GM18867 (cell line): ENCODE data around the gene NBAS.
"Not testable (repeated sequence)": the region's sequence is repeated elsewhere in the genome, so short reads cannot be mapped to it uniquely, and the experiment has no call there.

Experiments
- ATAC-seq: cut with Tn5 transposase; IDR thresholded peaks from one replicate; pipeline ENCODE4 v1.9.1; 2021; ENCODE audit warnings: mild to moderate bottlenecking, moderate library complexity; ENCODE audit not compliant: unreplicated experiment

Gene NBAS

GRCh38 chr2:15427987-15428386 lies 133.1 kb downstream of the NBAS start:
- peak; percentile 45 for ATAC-seq

- no peak for ATAC-seq
These were observed 134.5 kb downstream of the NBAS start for GRCh38 chr2:15426606-15427005.

- no peak for ATAC-seq
These were observed 135.4 kb downstream of the NBAS start for GRCh38 chr2:15425712-15426111.

- ATAC-seq = no peak
These were observed 139.4 kb downstream of the NBAS start for GRCh38 chr2:15421753-15422152.

- ATAC-seq = no peak
These were observed 145.4 kb downstream of the NBAS start for GRCh38 chr2:15415748-15416147.

- no peak for ATAC-seq
These were observed 148.4 kb downstream of the NBAS start for GRCh38 chr2:15412779-15413178.

GRCh38 chr2:15412309-15412708 lies 148.8 kb downstream of the NBAS start:
- no peak for ATAC-seq

GRCh38 chr2:15410884-15411283 lies 150.2 kb downstream of the NBAS start:
- no peak for ATAC-seq

GRCh38 chr2:15408759-15409158 lies 152.4 kb downstream of the NBAS start:
- no peak for ATAC-seq

GRCh38 chr2:15407666-15408065 lies 153.5 kb downstream of the NBAS start:
- ATAC-seq = no peak

GRCh38 chr2:15404511-15404910 lies 156.6 kb downstream of the NBAS start:
- not testable (repeated sequence) for ATAC-seq

- no peak for ATAC-seq
These were observed 160.8 kb downstream of the NBAS start for GRCh38 chr2:15400240-15400826.

GRCh38 chr2:15399241-15399640 lies 161.9 kb downstream of the NBAS start:
- no peak for ATAC-seq

- no peak for ATAC-seq
These were observed 169.4 kb downstream of the NBAS start for GRCh38 chr2:15391751-15392150.

- no peak for ATAC-seq
These were observed 171.2 kb downstream of the NBAS start for GRCh38 chr2:15389895-15390294.

GRCh38 chr2:15389326-15389700 lies 171.8 kb downstream of the NBAS start:
- ATAC-seq = no peak

- ATAC-seq = no peak
These were observed 172.5 kb downstream of the NBAS start for GRCh38 chr2:15388406-15389325.

GRCh38 chr2:15385184-15385583 lies 175.9 kb downstream of the NBAS start:
- ATAC-seq = no peak

GRCh38 chr2:15383695-15384350 lies 177.3 kb downstream of the NBAS start:
- ATAC-seq = no peak

- peak; percentile 91 for ATAC-seq
These were observed 182.8 kb downstream of the NBAS start for GRCh38 chr2:15378148-15378908.

GRCh38 chr2:15377202-15377601 lies 183.9 kb downstream of the NBAS start:
- no peak for ATAC-seq
